ENCODE measurements around the gene PTPRD. TPM values are rescaled to one million over a fixed set of nuclear protein-coding genes. Genes with fewer than 3 reads are reported as not detected.

PTPRD gene
- 42.1 and 44.9 TPM in 2 replicates for polyA plus RNA-seq (2013)

GRCh38 chr9:10612641-10613398, at the start of gene PTPRD:
Gene PTPRD, minus strand, starts transcription at chr9:10613002.
- H3K4me2 ChIP-seq (ENCODE audit: low read length), result peak within 1 kb of the TSS; percentile 100
- no peak within 1 kb of the TSS for H3K18ac ChIP-seq (ENCODE audit: low read length)
- no peaks in the 10 kb centered on the region for H3K79me1 ChIP-seq (ENCODE audit: low read length)
- DNase-seq, result peak in 1 of 2 donors; percentile 21
- no CpG with 5 or more reads among the region's 87 CpGs for WGBS (ENCODE audit: extremely low coverage, insufficient coverage, insufficient read length)
- peak within 1 kb of the TSS; percentile 76 for H3K4me3 ChIP-seq (ENCODE audit: low read depth, low read length)
- no peaks in the 10 kb centered on the region for H3K4me1 ChIP-seq (ENCODE audit: control insufficient read depth in 1 of 2, insufficient read depth in 2 of 2, low read length in 2 of 2)
- no peak within 1 kb of the TSS for H2AK5ac ChIP-seq (ENCODE audit: low read length)
- H3K9me3 ChIP-seq (ENCODE audit: insufficient read depth, low read depth, low read length), result no peaks in the 10 kb centered on the region
- H3K14ac ChIP-seq (ENCODE audit: low read length), result no peak within 1 kb of the TSS
- no peak within 1 kb of the TSS for H4K12ac ChIP-seq (ENCODE audit: low read depth, low read length)
- no peak within 1 kb of the TSS for H2BK5ac ChIP-seq (ENCODE audit: low read depth, low read length, poor library complexity)
- H2BK120ac ChIP-seq (ENCODE audit: insufficient read depth, low read length, poor library complexity), result no peak within 1 kb of the TSS
- H3K4ac ChIP-seq (ENCODE audit: low read depth, low read length), result no peak within 1 kb of the TSS
- H3K27me3 ChIP-seq (ENCODE audit: insufficient read depth, low read length), result peaks cover 12% of the 10 kb centered on the region
- no peak within 1 kb of the TSS for H3K27ac ChIP-seq (ENCODE audit: low read depth, low read length)
- no peak within 1 kb of the TSS for H2BK12ac ChIP-seq (ENCODE audit: low read length)
- H3K23ac ChIP-seq (ENCODE audit: low read length), result no peak within 1 kb of the TSS
- H2AFZ ChIP-seq (ENCODE audit: insufficient read depth, low read length, poor library complexity), result peak within 1 kb of the TSS; percentile 18
- H4K8ac ChIP-seq (ENCODE audit: low read depth, low read length), result no peak within 1 kb of the TSS
- no peak within 1 kb of the TSS for H4K91ac ChIP-seq (ENCODE audit: low read depth, low read length)
- no peaks in the 10 kb centered on the region for H3K79me2 ChIP-seq (ENCODE audit: control insufficient read depth, insufficient read depth, low read length, poor library complexity)
- no peaks in the 10 kb centered on the region for H3K36me3 ChIP-seq (ENCODE audit: control insufficient read depth in 1 of 2, insufficient read depth in 2 of 2, low read length in 2 of 2)
- no peak within 1 kb of the TSS for H3K9ac ChIP-seq (ENCODE audit: low read length)

- Histone ChIP-seq H3K79me1 (ENCODE audit: low read length) (no peaks in the 10 kb centered on the region), H3K36me3 (ENCODE audit: control insufficient read depth in 1 of 2, insufficient read depth in 2 of 2, low read length in 2 of 2) (no peaks in the 10 kb centered on the region), H3K27me3 (ENCODE audit: insufficient read depth, low read length) (no peaks in the 10 kb centered on the region), H2BK120ac (ENCODE audit: insufficient read depth, low read length, poor library complexity) (no peak overlapping the region), H4K12ac (ENCODE audit: low read depth, low read length) (no peak overlapping the region), H4K91ac (ENCODE audit: low read depth, low read length) (no peak overlapping the region), H3K23ac (ENCODE audit: low read length) (no peak overlapping the region), H4K8ac (ENCODE audit: low read depth, low read length) (no peak overlapping the region), H3K4ac (ENCODE audit: low read depth, low read length) (no peak overlapping the region), H3K4me3 (ENCODE audit: low read depth, low read length) (no peak overlapping the region), H3K9me3 (ENCODE audit: insufficient read depth, low read depth, low read length) (no peaks in the 10 kb centered on the region), H3K9ac (ENCODE audit: low read length) (no peak overlapping the region), H3K14ac (ENCODE audit: low read length) (no peak overlapping the region), H3K4me2 (ENCODE audit: low read length) (no peak overlapping the region), H3K79me2 (ENCODE audit: control insufficient read depth, insufficient read depth, low read length, poor library complexity) (no peaks in the 10 kb centered on the region), H3K27ac (ENCODE audit: low read depth, low read length) (no peak overlapping the region), H2AFZ (ENCODE audit: insufficient read depth, low read length, poor library complexity) (no peak overlapping the region), H2BK12ac (ENCODE audit: low read length) (no peak overlapping the region), H2BK5ac (ENCODE audit: low read depth, low read length, poor library complexity) (no peak overlapping the region), H3K4me1 (ENCODE audit: control insufficient read depth in 1 of 2, insufficient read depth in 2 of 2, low read length in 2 of 2) (no peaks in the 10 kb centered on the region), H2AK5ac (ENCODE audit: low read length) (no peak overlapping the region), H3K18ac (ENCODE audit: low read length) (no peak overlapping the region)
- DNase-seq, result no peak
- no CpG with 5 or more reads among the region's 2 CpGs for WGBS (ENCODE audit: extremely low coverage, insufficient coverage, insufficient read length)
These were observed 49.2 kb upstream of the PTPRD start for GRCh38 chr9:10661994-10662393.

GRCh38 chr9:10661376-10661775, 48.6 kb upstream of the PTPRD start:
- Histone ChIP-seq H3K9me3 (ENCODE audit: insufficient read depth, low read depth, low read length) (no peaks in the 10 kb centered on the region), H3K27me3 (ENCODE audit: insufficient read depth, low read length) (no peaks in the 10 kb centered on the region), H3K4me1 (ENCODE audit: control insufficient read depth in 1 of 2, insufficient read depth in 2 of 2, low read length in 2 of 2) (no peaks in the 10 kb centered on the region), H3K4me3 (ENCODE audit: low read depth, low read length) (no peak overlapping the region), H3K4me2 (ENCODE audit: low read length) (no peak overlapping the region), H2BK5ac (ENCODE audit: low read depth, low read length, poor library complexity) (no peak overlapping the region), H4K91ac (ENCODE audit: low read depth, low read length) (no peak overlapping the region), H2BK12ac (ENCODE audit: low read length) (no peak overlapping the region), H4K8ac (ENCODE audit: low read depth, low read length) (no peak overlapping the region), H3K36me3 (ENCODE audit: control insufficient read depth in 1 of 2, insufficient read depth in 2 of 2, low read length in 2 of 2) (no peaks in the 10 kb centered on the region), H3K9ac (ENCODE audit: low read length) (no peak overlapping the region), H2BK120ac (ENCODE audit: insufficient read depth, low read length, poor library complexity) (no peak overlapping the region), H3K79me2 (ENCODE audit: control insufficient read depth, insufficient read depth, low read length, poor library complexity) (no peaks in the 10 kb centered on the region), H4K12ac (ENCODE audit: low read depth, low read length) (no peak overlapping the region), H3K27ac (ENCODE audit: low read depth, low read length) (no peak overlapping the region), H3K4ac (ENCODE audit: low read depth, low read length) (no peak overlapping the region), H3K79me1 (ENCODE audit: low read length) (no peaks in the 10 kb centered on the region), H2AFZ (ENCODE audit: insufficient read depth, low read length, poor library complexity) (no peak overlapping the region), H3K14ac (ENCODE audit: low read length) (no peak overlapping the region), H2AK5ac (ENCODE audit: low read length) (no peak overlapping the region), H3K18ac (ENCODE audit: low read length) (no peak overlapping the region), H3K23ac (ENCODE audit: low read length) (no peak overlapping the region)
- no peak for DNase-seq
- no CpG with 5 or more reads among the region's 1 CpG for WGBS (ENCODE audit: extremely low coverage, insufficient coverage, insufficient read length)

GRCh38 chr9:10651012-10651411, 38.2 kb upstream of the PTPRD start:
- H4K12ac ChIP-seq (ENCODE audit: low read depth, low read length), result no peak overlapping the region
- H3K18ac ChIP-seq (ENCODE audit: low read length), result no peak overlapping the region
- no peak overlapping the region for H4K91ac ChIP-seq (ENCODE audit: low read depth, low read length)
- H3K79me1 ChIP-seq (ENCODE audit: low read length), result no peaks in the 10 kb centered on the region
- H3K14ac ChIP-seq (ENCODE audit: low read length), result no peak overlapping the region
- H3K79me2 ChIP-seq (ENCODE audit: control insufficient read depth, insufficient read depth, low read length, poor library complexity), result no peaks in the 10 kb centered on the region
- no peak overlapping the region for H3K4me3 ChIP-seq (ENCODE audit: low read depth, low read length)
- H3K36me3 ChIP-seq (ENCODE audit: control insufficient read depth in 1 of 2, insufficient read depth in 2 of 2, low read length in 2 of 2), result no peaks in the 10 kb centered on the region
- no peak overlapping the region for H2BK12ac ChIP-seq (ENCODE audit: low read length)
- no peaks in the 10 kb centered on the region for H3K4me1 ChIP-seq (ENCODE audit: control insufficient read depth in 1 of 2, insufficient read depth in 2 of 2, low read length in 2 of 2)
- H3K4me2 ChIP-seq (ENCODE audit: low read length), result no peak overlapping the region
- H3K23ac ChIP-seq (ENCODE audit: low read length), result no peak overlapping the region
- H2BK120ac ChIP-seq (ENCODE audit: insufficient read depth, low read length, poor library complexity), result no peak overlapping the region
- H3K4ac ChIP-seq (ENCODE audit: low read depth, low read length), result no peak overlapping the region
- no peak for DNase-seq
- H2AK5ac ChIP-seq (ENCODE audit: low read length), result no peak overlapping the region
- no peak overlapping the region for H3K9ac ChIP-seq (ENCODE audit: low read length)
- H3K27ac ChIP-seq (ENCODE audit: low read depth, low read length), result no peak overlapping the region
- no peaks in the 10 kb centered on the region for H3K27me3 ChIP-seq (ENCODE audit: insufficient read depth, low read length)
- H2AFZ ChIP-seq (ENCODE audit: insufficient read depth, low read length, poor library complexity), result no peak overlapping the region
- no peaks in the 10 kb centered on the region for H3K9me3 ChIP-seq (ENCODE audit: insufficient read depth, low read depth, low read length)
- H4K8ac ChIP-seq (ENCODE audit: low read depth, low read length), result no peak overlapping the region
- no CpG with 5 or more reads among the region's 2 CpGs for WGBS (ENCODE audit: extremely low coverage, insufficient coverage, insufficient read length)
- no peak overlapping the region for H2BK5ac ChIP-seq (ENCODE audit: low read depth, low read length, poor library complexity)
